ENCODE data around the gene ALPK3. TPM values are rescaled to one million over a fixed set of nuclear protein-coding genes. Genes with fewer than 3 reads are reported as not detected.

The ALPK3 gene
- total RNA-seq, 1 experiment from 2014 or later, result 16.5 TPM

DNA sequence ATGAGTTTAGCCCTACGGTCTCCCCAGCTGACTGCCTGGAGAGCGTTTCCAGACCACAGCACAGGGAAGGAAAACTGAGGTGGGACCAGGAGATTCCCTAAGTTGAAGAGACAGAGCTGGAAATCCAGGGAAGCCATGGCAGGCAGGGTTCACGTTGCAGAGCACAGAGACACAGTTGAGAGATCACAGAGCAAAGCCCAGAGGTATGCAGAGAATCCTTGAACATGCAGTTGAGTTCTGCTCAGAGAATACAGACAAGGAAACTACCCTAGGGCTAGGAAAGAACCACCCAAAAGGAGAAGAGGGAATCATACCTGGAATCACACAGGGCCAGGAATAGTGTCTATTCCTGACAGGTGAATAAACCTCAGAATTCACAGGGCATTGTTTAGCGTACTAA, 81.6 kb downstream of the ALPK3 start:
- ATAC-seq (no peak), DNase-seq (ENCODE audit: low spot score) (no peak)
- H3K4me1 Mint-ChIP-seq, result no peaks in the 10 kb centered on the region
- H3K27ac Mint-ChIP-seq, result peak overlapping the region; percentile 16; the same call in 1 of the 2 replicates
- ChIA-PET CTCF (interaction anchor here (0.8 to 1.0 kb wide), 2 partner anchors 10 to 29 kb away, joined by 3 read pairs; no protein-coding TSS in a partner anchor), POLR2A (no interaction called here)
- H3K9me3 Mint-ChIP-seq, result peaks cover 7% of the 10 kb centered on the region
- H3K4me3 Mint-ChIP-seq, result no peak overlapping the region
- no peaks in the 10 kb centered on the region for H3K36me3 Mint-ChIP-seq
- TF ChIP-seq NFATC4 (CRISPR knock-in tag; IDR thresholded peaks at IDR 0.05) (no peak), ZNF138 (CRISPR knock-in tag; conservative IDR thresholded peaks at IDR 0.05) (no peak), NR3C1 (CRISPR knock-in tag; conservative IDR thresholded peaks at IDR 0.05; ENCODE audit: low read depth) (no peak), ZNF263 (CRISPR knock-in tag; IDR thresholded peaks at IDR 0.05; ENCODE audit: low read depth) (no peak), TP53 (CRISPR knock-in tag; IDR thresholded peaks at IDR 0.05) (no peak), JAZF1 (CRISPR knock-in tag; IDR thresholded peaks at IDR 0.05) (no peak), CBFB (CRISPR knock-in tag; IDR thresholded peaks at IDR 0.05; ENCODE audit: low read depth) (no peak), FOXK1 (CRISPR knock-in tag; IDR thresholded peaks at IDR 0.05) (no peak), NR2C2 (CRISPR knock-in tag; IDR thresholded peaks at IDR 0.05) (no peak)
- TF ChIP-seq, protein P1, sequence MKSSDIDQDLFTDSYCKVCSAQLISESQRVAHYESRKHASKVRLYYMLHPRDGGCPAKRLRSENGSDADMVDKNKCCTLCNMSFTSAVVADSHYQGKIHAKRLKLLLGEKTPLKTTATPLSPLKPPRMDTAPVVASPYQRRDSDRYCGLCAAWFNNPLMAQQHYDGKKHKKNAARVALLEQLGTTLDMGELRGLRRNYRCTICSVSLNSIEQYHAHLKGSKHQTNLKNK (CRISPR knock-in tag; IDR thresholded peaks at IDR 0.05), result no peak
- TF ChIP-seq, protein P2, sequence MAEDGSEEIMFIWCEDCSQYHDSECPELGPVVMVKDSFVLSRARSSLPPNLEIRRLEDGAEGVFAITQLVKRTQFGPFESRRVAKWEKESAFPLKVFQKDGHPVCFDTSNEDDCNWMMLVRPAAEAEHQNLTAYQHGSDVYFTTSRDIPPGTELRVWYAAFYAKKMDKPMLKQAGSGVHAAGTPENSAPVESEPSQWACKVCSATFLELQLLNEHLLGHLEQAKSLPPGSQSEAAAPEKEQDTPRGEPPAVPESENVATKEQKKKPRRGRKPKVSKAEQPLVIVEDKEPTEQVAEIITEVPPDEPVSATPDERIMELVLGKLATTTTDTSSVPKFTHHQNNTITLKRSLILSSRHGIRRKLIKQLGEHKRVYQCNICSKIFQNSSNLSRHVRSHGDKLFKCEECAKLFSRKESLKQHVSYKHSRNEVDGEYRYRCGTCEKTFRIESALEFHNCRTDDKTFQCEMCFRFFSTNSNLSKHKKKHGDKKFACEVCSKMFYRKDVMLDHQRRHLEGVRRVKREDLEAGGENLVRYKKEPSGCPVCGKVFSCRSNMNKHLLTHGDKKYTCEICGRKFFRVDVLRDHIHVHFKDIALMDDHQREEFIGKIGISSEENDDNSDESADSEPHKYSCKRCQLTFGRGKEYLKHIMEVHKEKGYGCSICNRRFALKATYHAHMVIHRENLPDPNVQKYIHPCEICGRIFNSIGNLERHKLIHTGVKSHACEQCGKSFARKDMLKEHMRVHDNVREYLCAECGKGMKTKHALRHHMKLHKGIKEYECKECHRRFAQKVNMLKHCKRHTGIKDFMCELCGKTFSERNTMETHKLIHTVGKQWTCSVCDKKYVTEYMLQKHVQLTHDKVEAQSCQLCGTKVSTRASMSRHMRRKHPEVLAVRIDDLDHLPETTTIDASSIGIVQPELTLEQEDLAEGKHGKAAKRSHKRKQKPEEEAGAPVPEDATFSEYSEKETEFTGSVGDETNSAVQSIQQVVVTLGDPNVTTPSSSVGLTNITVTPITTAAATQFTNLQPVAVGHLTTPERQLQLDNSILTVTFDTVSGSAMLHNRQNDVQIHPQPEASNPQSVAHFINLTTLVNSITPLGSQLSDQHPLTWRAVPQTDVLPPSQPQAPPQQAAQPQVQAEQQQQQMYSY (CRISPR knock-in tag; IDR thresholded peaks at IDR 0.05), result no peak
- TF ChIP-seq, protein P3, sequence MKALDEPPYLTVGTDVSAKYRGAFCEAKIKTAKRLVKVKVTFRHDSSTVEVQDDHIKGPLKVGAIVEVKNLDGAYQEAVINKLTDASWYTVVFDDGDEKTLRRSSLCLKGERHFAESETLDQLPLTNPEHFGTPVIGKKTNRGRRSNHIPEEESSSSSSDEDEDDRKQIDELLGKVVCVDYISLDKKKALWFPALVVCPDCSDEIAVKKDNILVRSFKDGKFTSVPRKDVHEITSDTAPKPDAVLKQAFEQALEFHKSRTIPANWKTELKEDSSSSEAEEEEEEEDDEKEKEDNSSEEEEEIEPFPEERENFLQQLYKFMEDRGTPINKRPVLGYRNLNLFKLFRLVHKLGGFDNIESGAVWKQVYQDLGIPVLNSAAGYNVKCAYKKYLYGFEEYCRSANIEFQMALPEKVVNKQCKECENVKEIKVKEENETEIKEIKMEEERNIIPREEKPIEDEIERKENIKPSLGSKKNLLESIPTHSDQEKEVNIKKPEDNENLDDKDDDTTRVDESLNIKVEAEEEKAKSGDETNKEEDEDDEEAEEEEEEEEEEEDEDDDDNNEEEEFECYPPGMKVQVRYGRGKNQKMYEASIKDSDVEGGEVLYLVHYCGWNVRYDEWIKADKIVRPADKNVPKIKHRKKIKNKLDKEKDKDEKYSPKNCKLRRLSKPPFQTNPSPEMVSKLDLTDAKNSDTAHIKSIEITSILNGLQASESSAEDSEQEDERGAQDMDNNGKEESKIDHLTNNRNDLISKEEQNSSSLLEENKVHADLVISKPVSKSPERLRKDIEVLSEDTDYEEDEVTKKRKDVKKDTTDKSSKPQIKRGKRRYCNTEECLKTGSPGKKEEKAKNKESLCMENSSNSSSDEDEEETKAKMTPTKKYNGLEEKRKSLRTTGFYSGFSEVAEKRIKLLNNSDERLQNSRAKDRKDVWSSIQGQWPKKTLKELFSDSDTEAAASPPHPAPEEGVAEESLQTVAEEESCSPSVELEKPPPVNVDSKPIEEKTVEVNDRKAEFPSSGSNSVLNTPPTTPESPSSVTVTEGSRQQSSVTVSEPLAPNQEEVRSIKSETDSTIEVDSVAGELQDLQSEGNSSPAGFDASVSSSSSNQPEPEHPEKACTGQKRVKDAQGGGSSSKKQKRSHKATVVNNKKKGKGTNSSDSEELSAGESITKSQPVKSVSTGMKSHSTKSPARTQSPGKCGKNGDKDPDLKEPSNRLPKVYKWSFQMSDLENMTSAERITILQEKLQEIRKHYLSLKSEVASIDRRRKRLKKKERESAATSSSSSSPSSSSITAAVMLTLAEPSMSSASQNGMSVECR (CRISPR knock-in tag; IDR thresholded peaks at IDR 0.05; ENCODE audit: borderline replicate concordance), result no peak
- TF ChIP-seq, protein P4, sequence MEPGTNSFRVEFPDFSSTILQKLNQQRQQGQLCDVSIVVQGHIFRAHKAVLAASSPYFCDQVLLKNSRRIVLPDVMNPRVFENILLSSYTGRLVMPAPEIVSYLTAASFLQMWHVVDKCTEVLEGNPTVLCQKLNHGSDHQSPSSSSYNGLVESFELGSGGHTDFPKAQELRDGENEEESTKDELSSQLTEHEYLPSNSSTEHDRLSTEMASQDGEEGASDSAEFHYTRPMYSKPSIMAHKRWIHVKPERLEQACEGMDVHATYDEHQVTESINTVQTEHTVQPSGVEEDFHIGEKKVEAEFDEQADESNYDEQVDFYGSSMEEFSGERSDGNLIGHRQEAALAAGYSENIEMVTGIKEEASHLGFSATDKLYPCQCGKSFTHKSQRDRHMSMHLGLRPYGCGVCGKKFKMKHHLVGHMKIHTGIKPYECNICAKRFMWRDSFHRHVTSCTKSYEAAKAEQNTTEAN (CRISPR knock-in tag; IDR thresholded peaks at IDR 0.05), result no peak
- TF ChIP-seq, protein P5, sequence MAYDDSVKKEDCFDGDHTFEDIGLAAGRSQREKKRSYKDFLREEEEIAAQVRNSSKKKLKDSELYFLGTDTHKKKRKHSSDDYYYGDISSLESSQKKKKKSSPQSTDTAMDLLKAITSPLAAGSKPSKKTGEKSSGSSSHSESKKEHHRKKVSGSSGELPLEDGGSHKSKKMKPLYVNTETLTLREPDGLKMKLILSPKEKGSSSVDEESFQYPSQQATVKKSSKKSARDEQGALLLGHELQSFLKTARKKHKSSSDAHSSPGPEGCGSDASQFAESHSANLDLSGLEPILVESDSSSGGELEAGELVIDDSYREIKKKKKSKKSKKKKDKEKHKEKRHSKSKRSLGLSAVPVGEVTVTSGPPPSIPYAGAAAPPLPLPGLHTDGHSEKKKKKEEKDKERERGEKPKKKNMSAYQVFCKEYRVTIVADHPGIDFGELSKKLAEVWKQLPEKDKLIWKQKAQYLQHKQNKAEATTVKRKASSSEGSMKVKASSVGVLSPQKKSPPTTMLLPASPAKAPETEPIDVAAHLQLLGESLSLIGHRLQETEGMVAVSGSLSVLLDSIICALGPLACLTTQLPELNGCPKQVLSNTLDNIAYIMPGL (CRISPR knock-in tag; IDR thresholded peaks at IDR 0.05), result no peak
- TF ChIP-seq, protein P6, sequence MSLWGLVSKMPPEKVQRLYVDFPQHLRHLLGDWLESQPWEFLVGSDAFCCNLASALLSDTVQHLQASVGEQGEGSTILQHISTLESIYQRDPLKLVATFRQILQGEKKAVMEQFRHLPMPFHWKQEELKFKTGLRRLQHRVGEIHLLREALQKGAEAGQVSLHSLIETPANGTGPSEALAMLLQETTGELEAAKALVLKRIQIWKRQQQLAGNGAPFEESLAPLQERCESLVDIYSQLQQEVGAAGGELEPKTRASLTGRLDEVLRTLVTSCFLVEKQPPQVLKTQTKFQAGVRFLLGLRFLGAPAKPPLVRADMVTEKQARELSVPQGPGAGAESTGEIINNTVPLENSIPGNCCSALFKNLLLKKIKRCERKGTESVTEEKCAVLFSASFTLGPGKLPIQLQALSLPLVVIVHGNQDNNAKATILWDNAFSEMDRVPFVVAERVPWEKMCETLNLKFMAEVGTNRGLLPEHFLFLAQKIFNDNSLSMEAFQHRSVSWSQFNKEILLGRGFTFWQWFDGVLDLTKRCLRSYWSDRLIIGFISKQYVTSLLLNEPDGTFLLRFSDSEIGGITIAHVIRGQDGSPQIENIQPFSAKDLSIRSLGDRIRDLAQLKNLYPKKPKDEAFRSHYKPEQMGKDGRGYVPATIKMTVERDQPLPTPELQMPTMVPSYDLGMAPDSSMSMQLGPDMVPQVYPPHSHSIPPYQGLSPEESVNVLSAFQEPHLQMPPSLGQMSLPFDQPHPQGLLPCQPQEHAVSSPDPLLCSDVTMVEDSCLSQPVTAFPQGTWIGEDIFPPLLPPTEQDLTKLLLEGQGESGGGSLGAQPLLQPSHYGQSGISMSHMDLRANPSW (CRISPR knock-in tag; conservative IDR thresholded peaks at IDR 0.05; ENCODE audit: low read depth), result no peak
- TF ChIP-seq, protein P7, sequence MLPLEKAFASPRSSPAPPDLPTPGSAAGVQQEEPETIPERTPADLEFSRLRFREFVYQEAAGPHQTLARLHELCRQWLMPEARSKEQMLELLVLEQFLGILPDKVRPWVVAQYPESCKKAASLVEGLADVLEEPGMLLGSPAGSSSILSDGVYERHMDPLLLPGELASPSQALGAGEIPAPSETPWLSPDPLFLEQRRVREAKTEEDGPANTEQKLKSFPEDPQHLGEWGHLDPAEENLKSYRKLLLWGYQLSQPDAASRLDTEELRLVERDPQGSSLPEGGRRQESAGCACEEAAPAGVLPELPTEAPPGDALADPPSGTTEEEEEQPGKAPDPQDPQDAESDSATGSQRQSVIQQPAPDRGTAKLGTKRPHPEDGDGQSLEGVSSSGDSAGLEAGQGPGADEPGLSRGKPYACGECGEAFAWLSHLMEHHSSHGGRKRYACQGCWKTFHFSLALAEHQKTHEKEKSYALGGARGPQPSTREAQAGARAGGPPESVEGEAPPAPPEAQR (CRISPR knock-in tag; IDR thresholded peaks at IDR 0.05), result no peak
- TF ChIP-seq, protein P8, sequence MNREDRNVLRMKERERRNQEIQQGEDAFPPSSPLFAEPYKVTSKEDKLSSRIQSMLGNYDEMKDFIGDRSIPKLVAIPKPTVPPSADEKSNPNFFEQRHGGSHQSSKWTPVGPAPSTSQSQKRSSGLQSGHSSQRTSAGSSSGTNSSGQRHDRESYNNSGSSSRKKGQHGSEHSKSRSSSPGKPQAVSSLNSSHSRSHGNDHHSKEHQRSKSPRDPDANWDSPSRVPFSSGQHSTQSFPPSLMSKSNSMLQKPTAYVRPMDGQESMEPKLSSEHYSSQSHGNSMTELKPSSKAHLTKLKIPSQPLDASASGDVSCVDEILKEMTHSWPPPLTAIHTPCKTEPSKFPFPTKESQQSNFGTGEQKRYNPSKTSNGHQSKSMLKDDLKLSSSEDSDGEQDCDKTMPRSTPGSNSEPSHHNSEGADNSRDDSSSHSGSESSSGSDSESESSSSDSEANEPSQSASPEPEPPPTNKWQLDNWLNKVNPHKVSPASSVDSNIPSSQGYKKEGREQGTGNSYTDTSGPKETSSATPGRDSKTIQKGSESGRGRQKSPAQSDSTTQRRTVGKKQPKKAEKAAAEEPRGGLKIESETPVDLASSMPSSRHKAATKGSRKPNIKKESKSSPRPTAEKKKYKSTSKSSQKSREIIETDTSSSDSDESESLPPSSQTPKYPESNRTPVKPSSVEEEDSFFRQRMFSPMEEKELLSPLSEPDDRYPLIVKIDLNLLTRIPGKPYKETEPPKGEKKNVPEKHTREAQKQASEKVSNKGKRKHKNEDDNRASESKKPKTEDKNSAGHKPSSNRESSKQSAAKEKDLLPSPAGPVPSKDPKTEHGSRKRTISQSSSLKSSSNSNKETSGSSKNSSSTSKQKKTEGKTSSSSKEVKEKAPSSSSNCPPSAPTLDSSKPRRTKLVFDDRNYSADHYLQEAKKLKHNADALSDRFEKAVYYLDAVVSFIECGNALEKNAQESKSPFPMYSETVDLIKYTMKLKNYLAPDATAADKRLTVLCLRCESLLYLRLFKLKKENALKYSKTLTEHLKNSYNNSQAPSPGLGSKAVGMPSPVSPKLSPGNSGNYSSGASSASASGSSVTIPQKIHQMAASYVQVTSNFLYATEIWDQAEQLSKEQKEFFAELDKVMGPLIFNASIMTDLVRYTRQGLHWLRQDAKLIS (CRISPR knock-in tag; IDR thresholded peaks at IDR 0.05; ENCODE audit: borderline replicate concordance), result no peak
- no peaks in the 10 kb centered on the region for H3K27me3 Mint-ChIP-seq (ENCODE audit: low read depth)
